NCI-H146 treated with DMSO at 0.1 percent for 48 hours (cell line): ENCODE data around the gene ATF7IP.

Source experiments
- DNase-seq: peaks from one replicate; lab custom pipeline; 2025; ENCODE audit not compliant: unreplicated experiment; lab: John Stamatoyannopoulos, UW

The ATF7IP gene

GRCh38 chr12:14410177-14410576 is 44.7 kb downstream of the ATF7IP start:
- DNase-seq = no peak

DNA sequence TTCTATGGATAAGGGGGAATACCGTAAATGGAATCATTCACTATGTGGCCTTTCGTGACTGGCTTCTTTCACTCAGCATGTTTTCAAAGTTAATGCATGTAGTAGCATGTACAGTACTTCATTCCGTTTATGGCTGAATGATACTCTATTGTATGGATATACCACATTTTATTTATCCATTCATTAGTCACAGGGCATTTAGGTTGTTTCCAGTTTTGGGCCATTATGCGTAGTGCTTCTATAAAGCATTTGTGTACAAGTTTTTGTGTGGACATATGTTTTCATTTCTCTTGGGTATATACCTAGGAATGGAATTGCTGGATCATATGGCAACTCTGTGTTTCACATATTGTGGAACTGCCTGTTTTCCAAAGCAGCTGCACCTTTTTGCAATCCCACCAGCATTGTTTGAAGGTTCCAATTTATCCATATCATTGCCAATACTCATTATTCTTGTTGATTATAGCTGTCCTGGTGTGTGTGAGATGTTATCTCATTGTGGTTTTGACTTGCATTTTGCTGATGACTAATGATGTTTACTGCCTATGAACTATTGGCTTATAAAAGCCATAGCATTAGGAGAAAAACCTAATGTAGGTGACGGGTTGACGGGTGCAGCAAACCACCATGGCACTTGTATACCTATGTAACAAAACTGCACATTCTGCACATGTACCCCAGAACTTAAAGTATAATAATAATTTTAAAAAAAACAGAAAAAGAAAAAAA is 45.5 kb downstream of the ATF7IP start:
- no peak for DNase-seq

DNA sequence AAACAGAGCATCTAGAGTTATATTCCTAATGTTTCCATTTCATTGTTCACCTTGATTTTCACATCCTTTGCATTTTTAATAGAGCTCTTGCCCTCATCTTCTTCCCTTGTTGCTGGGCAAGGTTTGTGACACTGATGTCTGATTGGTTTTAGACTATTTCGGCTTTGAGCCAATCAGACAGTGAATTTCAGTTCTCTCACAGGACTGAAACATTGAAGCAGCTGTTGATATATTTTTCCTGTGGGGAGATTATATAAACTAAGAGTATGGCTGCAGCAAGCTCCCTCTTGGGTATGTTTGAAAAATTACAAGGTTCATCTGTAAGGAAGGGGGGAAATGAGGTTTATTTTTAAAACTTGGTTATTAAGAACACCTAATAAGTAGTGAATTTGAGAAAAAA is 51.2 kb downstream of the ATF7IP start:
- peak; percentile 26 for DNase-seq

DNA sequence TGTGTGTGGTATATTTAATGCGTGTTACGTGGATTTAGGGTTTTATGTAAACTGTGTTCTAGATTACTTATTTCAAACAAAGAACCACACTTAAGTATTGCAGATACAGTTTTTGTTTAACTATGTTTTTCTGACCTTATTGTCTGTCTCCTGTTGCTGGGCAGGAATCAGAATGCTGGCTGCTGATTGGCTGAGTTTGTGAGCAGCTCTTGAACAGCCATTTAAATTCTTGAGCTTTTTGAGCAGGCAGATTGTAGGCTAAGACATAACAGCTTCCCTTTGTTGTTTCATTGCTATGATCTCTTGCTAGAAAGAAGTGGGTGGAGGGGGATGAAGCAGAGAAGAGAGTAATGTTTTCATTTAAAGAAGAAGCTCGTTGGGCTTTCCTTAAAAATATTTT is 52.2 kb downstream of the ATF7IP start:
- DNase-seq = no peak

DNA sequence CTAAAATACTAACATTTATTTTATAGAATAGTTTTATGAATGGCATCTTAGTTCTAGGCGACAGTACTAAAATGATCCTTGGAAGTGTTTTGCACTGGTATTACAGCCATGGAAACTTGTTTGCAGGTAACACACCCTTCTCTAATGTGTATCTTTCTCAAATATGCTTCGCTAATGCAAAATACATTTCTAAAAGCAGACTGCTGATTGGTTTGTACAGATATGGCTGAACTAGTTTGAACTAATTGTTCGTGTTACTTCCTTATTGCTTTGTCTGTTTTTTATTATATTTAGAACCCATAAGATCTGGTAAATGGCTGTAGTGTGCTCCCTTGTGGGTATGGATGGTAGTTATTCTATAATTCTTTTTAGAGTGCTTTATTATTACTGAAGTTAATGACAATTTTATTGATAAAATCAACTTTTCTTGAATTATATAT is 53.0 kb downstream of the ATF7IP start:
- no peak for DNase-seq

GRCh38 chr12:14422516-14423230 is 57.2 kb downstream of the ATF7IP start:
- DNase-seq = no peak

- DNase-seq = no peak
These were observed 59.1 kb downstream of the ATF7IP start for GRCh38 chr12:14424545-14424944.

GRCh38 chr12:14426792-14427191 is 61.3 kb downstream of the ATF7IP start:
- no peak for DNase-seq

DNA sequence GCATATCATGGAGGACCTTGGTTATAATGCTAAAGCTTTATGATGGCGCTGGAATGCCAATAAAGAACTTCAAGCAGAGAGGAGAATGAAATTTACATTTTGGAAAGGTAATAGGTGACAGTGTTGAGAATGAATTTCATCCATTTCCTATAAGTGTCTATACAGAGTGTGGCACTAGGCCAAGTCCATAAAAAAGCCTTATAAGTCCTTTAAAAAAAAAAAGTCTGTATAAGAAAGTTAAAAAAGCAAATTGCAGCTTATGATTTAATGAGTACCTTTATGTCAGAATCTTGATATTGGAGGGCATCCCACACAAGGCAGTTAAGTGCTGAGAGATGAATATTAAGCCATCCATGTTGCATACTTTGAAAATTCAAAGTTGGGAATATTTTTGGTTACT is 62.4 kb downstream of the ATF7IP start:
- DNase-seq = no peak

GRCh38 chr12:14430394-14430986 is 65.0 kb downstream of the ATF7IP start:
- DNase-seq = no peak

DNA sequence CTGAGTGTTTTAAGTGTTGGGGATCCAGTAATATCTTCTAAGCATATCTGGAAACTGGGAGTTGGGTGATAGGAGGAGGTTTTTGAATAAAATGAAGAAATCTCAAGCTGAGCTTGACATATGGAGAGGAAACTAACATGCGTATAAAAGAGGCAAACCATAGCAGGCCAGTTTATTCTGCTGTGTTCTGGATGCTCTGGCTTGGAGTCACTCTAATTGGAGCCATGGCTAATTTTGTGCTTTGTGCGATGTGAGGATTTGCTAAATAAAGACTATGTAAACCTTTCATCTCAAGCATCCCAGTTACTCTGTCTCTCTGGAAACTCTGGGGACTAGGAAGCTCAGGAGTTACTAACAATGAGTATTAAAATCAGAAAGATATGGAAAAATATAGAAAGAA is 66.5 kb downstream of the ATF7IP start:
- no peak for DNase-seq

DNA sequence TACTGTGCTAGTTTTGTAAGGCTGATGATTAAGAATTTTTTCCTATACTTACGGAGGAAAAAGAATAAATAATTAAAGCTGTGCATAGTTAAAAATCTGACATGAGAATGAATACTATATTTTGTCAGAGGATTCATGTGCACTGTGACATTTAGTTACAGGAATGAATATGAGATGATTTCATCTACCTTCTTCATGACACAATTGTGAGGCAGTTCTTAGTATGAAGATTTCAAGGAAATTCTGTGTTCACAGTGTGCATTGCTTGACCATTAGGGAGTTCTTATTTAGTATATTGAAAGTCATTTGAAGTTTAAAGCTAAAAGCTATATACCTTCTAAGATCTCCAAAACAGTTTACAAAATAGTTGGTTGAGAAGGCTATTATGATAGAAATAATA is 70.1 kb downstream of the ATF7IP start:
- DNase-seq = no peak

- DNase-seq = no peak
These were observed 76.9 kb downstream of the ATF7IP start for GRCh38 chr12:14442221-14442881.

DNA sequence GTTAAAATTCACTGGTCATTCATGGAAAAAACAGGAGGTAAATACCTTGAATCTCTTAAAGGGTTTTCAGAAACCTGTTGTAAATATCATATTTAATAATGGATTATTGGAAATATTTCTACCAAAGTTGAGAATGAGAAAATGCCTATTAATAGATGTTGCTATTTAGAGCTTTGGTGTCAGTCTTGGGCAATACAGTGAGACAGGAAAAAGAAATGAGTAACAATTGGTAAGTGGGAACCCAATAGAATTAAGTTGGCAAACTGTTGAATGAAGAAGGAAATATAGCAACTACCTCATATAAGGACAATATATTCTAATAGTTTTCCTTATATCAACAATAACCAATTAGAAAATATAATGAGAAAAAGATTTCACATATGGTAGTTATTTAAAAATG is 78.0 kb downstream of the ATF7IP start:
- DNase-seq = no peak

- DNase-seq = no peak
These were observed 85.0 kb downstream of the ATF7IP start for GRCh38 chr12:14450479-14450878.

GRCh38 chr12:14452336-14452735 is 86.9 kb downstream of the ATF7IP start:
- no peak for DNase-seq

GRCh38 chr12:14452865-14453264 is 87.4 kb downstream of the ATF7IP start:
- DNase-seq = no peak

DNA sequence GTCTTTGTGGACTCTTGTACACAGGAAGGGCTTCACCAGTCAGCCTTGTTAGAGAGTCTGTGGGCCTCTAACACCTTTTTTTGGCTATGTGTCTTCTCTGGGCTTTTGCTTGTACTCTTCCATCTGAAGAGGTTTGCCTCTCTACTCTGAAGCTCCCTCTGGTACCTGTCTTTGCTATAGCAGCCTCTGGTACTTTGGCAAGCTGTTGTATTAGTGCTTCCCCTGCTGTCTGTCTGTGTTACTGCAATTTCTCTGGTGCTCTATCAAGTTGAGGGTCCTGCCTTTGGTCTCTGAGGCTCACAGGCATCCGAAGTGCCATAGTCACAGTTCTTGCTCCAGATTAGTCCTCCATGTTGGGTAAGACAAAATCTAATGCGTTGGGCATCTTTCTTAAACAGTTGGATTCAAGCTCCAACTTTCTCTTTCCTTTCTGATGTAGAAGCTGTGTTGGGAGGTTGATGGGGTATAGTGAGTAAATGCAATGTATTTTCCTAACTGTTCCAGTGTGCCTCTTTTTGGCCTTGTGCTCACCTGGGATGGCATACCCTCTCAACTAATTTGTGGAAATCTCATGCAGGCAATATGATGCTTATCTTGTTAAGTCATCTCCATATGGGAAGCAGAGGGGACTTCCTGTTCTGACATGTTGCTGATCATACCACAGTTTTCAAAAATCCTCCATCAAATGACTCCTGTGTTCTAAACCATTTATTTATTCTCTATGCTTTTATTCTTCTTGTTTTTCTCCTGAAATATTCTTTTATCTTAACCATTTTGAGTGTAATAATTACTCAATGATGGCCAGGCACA is 88.8 kb downstream of the ATF7IP start:
- DNase-seq = peak; percentile 74

GRCh38 chr12:14460212-14460841 is 94.8 kb downstream of the ATF7IP start:
- DNase-seq = no peak

DNA sequence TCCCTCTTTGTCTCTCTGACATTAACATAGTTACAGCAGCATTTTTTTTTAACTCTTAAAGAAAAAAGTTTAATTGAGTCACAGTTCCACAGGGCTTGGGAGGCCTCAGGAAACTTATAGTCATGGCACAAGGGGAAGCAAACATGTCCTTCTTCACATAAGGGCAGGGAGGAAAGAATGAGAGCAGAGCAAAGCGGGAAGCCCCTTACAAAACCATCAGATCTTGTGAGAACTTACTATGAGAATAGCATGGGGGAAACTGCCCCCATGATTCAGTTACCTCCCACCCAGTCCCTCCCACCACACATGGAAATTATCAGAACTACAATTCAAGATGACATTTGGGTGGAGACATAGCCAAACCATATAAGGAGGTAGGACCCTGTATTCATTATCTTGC is 106.0 kb downstream of the ATF7IP start:
- no peak for DNase-seq
